Activated T-helper 17 cell treated with anti-CD3 and anti-CD28 coated beads, Interleukin-2, amount 50 U/mL, for 72 hours (primary cell): Measurements from ENCODE around the gene TEFM. TPM values are rescaled to one million over a fixed set of nuclear protein-coding genes. Genes with fewer than 3 reads are reported as not detected.
"Not testable (repeated sequence)": the region's sequence is repeated elsewhere in the genome, so short reads cannot be mapped to it uniquely, and the experiment has no call there.

Experiments
- ATAC-seq: fragments of 150-1000 bp; cut with Tn5 transposase; replicated peaks from 2 replicates; pipeline ENCODE4 v1.10.0; 2021; ENCODE audit warnings: mild to moderate bottlenecking, moderate library complexity
- H3K27ac Mint-ChIP-seq: one replicate; pipeline ENCODE4 v1.8.0; 2022; ENCODE audit warnings: mixed read lengths
- H3K27me3 Mint-ChIP-seq: one replicate; pipeline ENCODE4 v1.8.0; 2022; ENCODE audit warnings: mixed read lengths
- H3K36me3 Mint-ChIP-seq: one replicate; pipeline ENCODE4 v1.8.0; 2022; ENCODE audit warnings: low read depth, mild to moderate bottlenecking, mixed read lengths
- H3K4me1 Mint-ChIP-seq: one replicate; pipeline ENCODE4 v1.8.0; 2022; ENCODE audit warnings: mixed read lengths
- H3K4me3 Mint-ChIP-seq: one replicate; pipeline ENCODE4 v1.8.0; 2022; ENCODE audit warnings: mild to moderate bottlenecking, mixed read lengths
- H3K9me3 Mint-ChIP-seq: one replicate; pipeline ENCODE4 v1.8.0; 2022; ENCODE audit warnings: mixed read lengths
- total RNA-seq, 2 donors: library from RNA; stranded (reverse); gene quantifications; one replicate each; pipeline ENCODE4 v1.2.3, GENCODE V29; 2022

Gene TEFM
- total RNA-seq, 2 donors from 2014 or later = 7.7 to 12.0 TPM

- no peak for ATAC-seq
Measured at GRCh38 chr17:30929081-30929633, 23.1 kb upstream of the TEFM start.

GRCh38 chr17:30928584-30928983 lies 22.5 kb upstream of the TEFM start:
- Mint-ChIP-seq H3K27me3 (peaks cover 20% of the 10 kb centered on the region), H3K36me3 (no peaks in the 10 kb centered on the region), H3K27ac (no peak overlapping the region), H3K9me3 (no peaks in the 10 kb centered on the region), H3K4me1 (no peaks in the 10 kb centered on the region), H3K4me3 (no peak overlapping the region)
- no peak for ATAC-seq

More at GRCh38 chr17:30929081-30929633, 23.1 kb upstream of the TEFM start:
- no peak overlapping the region for H3K4me3 Mint-ChIP-seq
- H3K27ac Mint-ChIP-seq = no peak overlapping the region
- H3K36me3 Mint-ChIP-seq = no peaks in the 10 kb centered on the region
- H3K9me3 Mint-ChIP-seq = no peaks in the 10 kb centered on the region
- peaks cover 19% of the 10 kb centered on the region for H3K27me3 Mint-ChIP-seq
- no peaks in the 10 kb centered on the region for H3K4me1 Mint-ChIP-seq

- no peaks in the 10 kb centered on the region for H3K36me3 Mint-ChIP-seq
- H3K9me3 Mint-ChIP-seq = no peaks in the 10 kb centered on the region
- no peak overlapping the region for H3K4me3 Mint-ChIP-seq
- ATAC-seq = no peak
- H3K4me1 Mint-ChIP-seq = no peaks in the 10 kb centered on the region
- peaks cover 22% of the 10 kb centered on the region for H3K27me3 Mint-ChIP-seq
- H3K27ac Mint-ChIP-seq = no peak overlapping the region
Measured at GRCh38 chr17:30927756-30928155, 21.7 kb upstream of the TEFM start.

GRCh38 chr17:30926516-30926915 lies 20.5 kb upstream of the TEFM start:
- Mint-ChIP-seq H3K9me3 (no peaks in the 10 kb centered on the region), H3K27ac (no peak overlapping the region), H3K4me3 (no peak overlapping the region), H3K4me1 (no peaks in the 10 kb centered on the region), H3K36me3 (no peaks in the 10 kb centered on the region), H3K27me3 (peaks cover 26% of the 10 kb centered on the region)
- ATAC-seq = peak; percentile 82

GRCh38 chr17:30924341-30924740 lies 18.3 kb upstream of the TEFM start:
- no peak for ATAC-seq
- H3K4me3 Mint-ChIP-seq = no peak overlapping the region
- no peaks in the 10 kb centered on the region for H3K4me1 Mint-ChIP-seq
- peaks cover 42% of the 10 kb centered on the region for H3K27me3 Mint-ChIP-seq
- H3K9me3 Mint-ChIP-seq = no peaks in the 10 kb centered on the region
- no peak overlapping the region for H3K27ac Mint-ChIP-seq
- H3K36me3 Mint-ChIP-seq = no peaks in the 10 kb centered on the region

- H3K27me3 Mint-ChIP-seq = peaks cover 45% of the 10 kb centered on the region
- no peak overlapping the region for H3K27ac Mint-ChIP-seq
- peak overlapping the region; percentile 48 for H3K4me3 Mint-ChIP-seq
- H3K9me3 Mint-ChIP-seq = no peaks in the 10 kb centered on the region
- ATAC-seq = no peak
- H3K4me1 Mint-ChIP-seq = no peaks in the 10 kb centered on the region
- no peaks in the 10 kb centered on the region for H3K36me3 Mint-ChIP-seq
Measured at GRCh38 chr17:30922235-30923030, 16.4 kb upstream of the TEFM start.

GRCh38 chr17:30921544-30922196 lies 15.6 kb upstream of the TEFM start, which contains the start of gene ADAP2:
Gene ADAP2 (plus strand): TSS chr17:30921945. CDS start chr17:30922015, 70 bp downstream.
- Mint-ChIP-seq H3K4me3 (peak within 1 kb of the TSS; percentile 48), H3K9me3 (no peaks in the 10 kb centered on the region), H3K27ac (no peak within 1 kb of the TSS), H3K27me3 (peaks cover 40% of the 10 kb centered on the region), H3K4me1 (no peaks in the 10 kb centered on the region), H3K36me3 (no peaks in the 10 kb centered on the region)
- ATAC-seq = peak; percentile 18

- Mint-ChIP-seq H3K4me3 (peak overlapping the region; percentile 36), H3K36me3 (no peaks in the 10 kb centered on the region), H3K4me1 (no peaks in the 10 kb centered on the region), H3K27me3 (peaks cover 33% of the 10 kb centered on the region), H3K9me3 (no peaks in the 10 kb centered on the region), H3K27ac (no peak overlapping the region)
- ATAC-seq = no peak
Measured at GRCh38 chr17:30920683-30921543, 14.9 kb upstream of the TEFM start.

GRCh38 chr17:30920282-30920681 lies 14.2 kb upstream of the TEFM start:
- Mint-ChIP-seq H3K27ac (no peak overlapping the region), H3K27me3 (peaks cover 30% of the 10 kb centered on the region), H3K9me3 (no peaks in the 10 kb centered on the region), H3K4me3 (no peak overlapping the region), H3K4me1 (no peaks in the 10 kb centered on the region), H3K36me3 (no peaks in the 10 kb centered on the region)
- no peak for ATAC-seq

- H3K36me3 Mint-ChIP-seq = no peaks in the 10 kb centered on the region
- H3K4me1 Mint-ChIP-seq = no peaks in the 10 kb centered on the region
- H3K9me3 Mint-ChIP-seq = no peaks in the 10 kb centered on the region
- H3K27me3 Mint-ChIP-seq = peaks cover 20% of the 10 kb centered on the region
- H3K4me3 Mint-ChIP-seq = no peak overlapping the region
- no peak overlapping the region for H3K27ac Mint-ChIP-seq
- ATAC-seq = no peak
Measured at GRCh38 chr17:30917050-30917449, 11.0 kb upstream of the TEFM start.

GRCh38 chr17:30915833-30916611 lies 10.0 kb upstream of the TEFM start:
- ATAC-seq = no peak

GRCh38 chr17:30913955-30914354 lies 7.9 kb upstream of the TEFM start:
- H3K27ac Mint-ChIP-seq = no peak overlapping the region
- ATAC-seq = no peak

More at GRCh38 chr17:30915833-30916611, 10.0 kb upstream of the TEFM start:
- H3K36me3 Mint-ChIP-seq = no peaks in the 10 kb centered on the region
- H3K27ac Mint-ChIP-seq = no peak overlapping the region
- H3K9me3 Mint-ChIP-seq = no peaks in the 10 kb centered on the region
- no peak overlapping the region for H3K4me3 Mint-ChIP-seq
- H3K27me3 Mint-ChIP-seq = peaks cover 13% of the 10 kb centered on the region
- no peaks in the 10 kb centered on the region for H3K4me1 Mint-ChIP-seq

GRCh38 chr17:30910151-30910550 lies 4.1 kb upstream of the TEFM start:
- not testable (repeated sequence) for H3K9me3 Mint-ChIP-seq, H3K4me3 Mint-ChIP-seq, H3K36me3 Mint-ChIP-seq, H3K27me3 Mint-ChIP-seq, ATAC-seq, H3K27ac Mint-ChIP-seq
- peaks cover 12% of the 10 kb centered on the region for H3K4me1 Mint-ChIP-seq

More at GRCh38 chr17:30913955-30914354, 7.9 kb upstream of the TEFM start:
- no peaks in the 10 kb centered on the region for H3K36me3 Mint-ChIP-seq
- H3K27me3 Mint-ChIP-seq = no peaks in the 10 kb centered on the region
- no peaks in the 10 kb centered on the region for H3K4me1 Mint-ChIP-seq
- H3K4me3 Mint-ChIP-seq = no peak overlapping the region
- no peaks in the 10 kb centered on the region for H3K9me3 Mint-ChIP-seq
